NCI-H1436 (cell line): ENCODE data around the gene ICA1L.

Source experiments
- DNase-seq: peaks from one replicate; lab custom pipeline; 2025; lab: John Stamatoyannopoulos, UW

Gene ICA1L

GRCh38 chr2:202782940-202783558, 88.5 kb downstream of the ICA1L start:
- DNase-seq, result no peak

DNA sequence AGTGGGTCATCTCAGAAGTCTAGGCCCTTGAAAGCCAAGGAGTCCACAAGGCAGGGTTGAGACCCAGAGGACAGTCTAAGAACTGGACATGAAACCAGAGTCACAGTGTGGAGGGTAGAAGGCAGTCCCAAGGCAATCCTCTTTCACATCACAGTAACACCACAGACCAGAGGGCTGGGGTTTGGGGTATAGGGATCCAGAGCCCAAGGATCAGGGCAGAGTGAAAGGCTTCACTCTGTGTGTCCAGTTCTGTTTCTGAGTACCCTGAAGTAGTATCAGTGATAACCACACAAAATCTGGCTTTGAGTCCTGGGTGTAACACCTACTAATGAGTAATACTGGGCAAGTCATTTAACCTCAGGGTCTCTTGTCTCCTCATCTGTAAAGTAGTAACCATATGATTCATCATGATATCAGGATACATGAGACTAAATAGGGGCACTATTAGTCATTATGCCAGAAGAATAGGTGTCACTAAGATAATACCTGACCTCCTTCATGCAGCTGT, 91.0 kb downstream of the ICA1L start:
- DNase-seq, result no peak

DNA sequence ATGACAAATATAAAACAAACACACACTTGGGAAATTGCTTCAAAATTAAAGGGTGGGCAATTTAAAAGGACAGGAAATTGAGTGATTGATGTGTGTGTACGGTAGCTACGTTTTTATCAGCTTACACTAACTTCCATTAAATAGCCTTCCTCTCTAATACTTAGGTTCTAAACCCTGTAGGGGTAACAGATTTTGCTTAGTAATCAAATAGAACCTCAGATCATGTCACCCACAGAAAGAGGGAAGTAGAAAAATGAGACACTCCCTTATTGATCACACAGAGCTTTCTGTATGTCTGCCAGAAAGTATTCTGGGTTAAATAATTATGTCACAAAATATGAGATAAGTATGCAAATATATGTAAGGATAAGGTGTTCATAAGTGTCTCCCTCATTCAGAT, 93.3 kb downstream of the ICA1L start:
- DNase-seq, result no peak

DNA sequence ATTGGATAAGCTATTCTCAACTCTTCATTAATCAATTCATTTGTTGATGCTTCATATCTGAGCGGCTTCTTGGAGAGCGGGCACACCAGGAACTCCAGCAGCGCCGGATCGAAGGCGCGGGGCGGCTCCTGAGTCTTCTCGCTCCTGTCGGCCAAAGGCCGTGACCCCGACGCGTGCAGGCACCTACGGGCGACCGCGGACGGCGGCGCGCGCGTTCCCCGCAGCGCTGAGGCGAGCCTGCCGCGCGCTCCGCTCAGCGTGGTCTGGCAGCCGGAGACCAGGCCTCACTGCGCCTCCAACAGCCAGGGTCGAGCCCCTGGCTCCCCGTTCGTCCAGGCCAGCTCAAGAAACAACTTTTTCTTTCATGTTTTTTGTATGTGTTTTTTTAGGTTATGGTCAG, 97.5 kb downstream of the ICA1L start:
- DNase-seq, result no peak

DNA sequence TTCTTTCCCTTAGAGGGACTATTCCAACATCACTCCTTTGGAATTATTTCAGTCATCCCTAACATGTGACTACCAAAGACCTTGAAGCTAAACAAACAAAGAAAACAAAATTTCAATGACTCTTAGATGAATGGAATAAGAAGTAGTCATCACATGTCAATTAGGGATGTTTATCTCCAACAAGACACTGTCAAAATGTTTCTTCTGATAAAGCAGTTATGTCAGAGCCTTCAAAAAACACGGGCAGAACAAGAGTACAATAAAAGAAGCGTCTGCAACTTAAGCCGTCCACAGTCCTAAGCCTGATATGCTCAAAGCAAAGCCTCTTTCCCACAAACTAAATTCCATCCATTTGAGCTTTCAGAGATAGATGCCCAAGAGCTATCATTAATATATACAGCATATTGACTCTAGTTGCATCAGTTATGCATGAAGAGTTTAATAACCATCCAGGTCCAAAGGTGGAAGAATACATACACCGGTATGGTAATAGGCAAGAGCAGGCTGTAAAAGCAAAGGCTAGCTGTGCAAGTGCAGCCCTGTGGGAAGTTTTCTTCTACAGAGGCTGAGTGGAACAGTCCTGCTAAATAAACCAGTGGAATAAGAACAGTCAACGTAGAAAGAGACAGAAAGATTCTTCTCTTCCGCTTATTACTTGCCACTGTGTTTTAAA, 98.1 kb downstream of the ICA1L start:
- no peak for DNase-seq

GRCh38 chr2:202771741-202772460, 99.7 kb downstream of the ICA1L start:
- DNase-seq, result no peak

- no peak for DNase-seq
These were observed 100.2 kb downstream of the ICA1L start for GRCh38 chr2:202771336-202771735.

DNA sequence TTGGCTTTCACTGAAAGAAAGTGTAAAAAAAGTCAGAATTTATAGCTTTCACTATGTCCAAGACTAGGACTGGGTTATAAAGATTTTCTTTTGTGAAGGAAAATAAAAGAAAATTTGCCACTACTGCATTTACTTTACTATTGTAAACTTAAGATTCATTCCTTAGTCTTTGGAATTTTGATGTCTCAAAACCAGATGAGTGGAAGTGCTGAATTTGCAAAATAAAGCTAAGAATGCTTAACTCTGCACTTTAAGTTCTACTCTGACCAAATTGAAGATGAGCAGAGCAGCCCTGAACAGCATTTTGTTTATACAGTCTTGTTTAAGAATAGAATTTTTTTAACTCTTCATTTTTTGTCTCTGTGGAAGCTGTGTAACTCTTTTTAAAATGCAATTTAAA, 102.4 kb downstream of the ICA1L start:
- DNase-seq, result no peak

- no peak for DNase-seq
These were observed 103.3 kb downstream of the ICA1L start for GRCh38 chr2:202768273-202768672.

DNA sequence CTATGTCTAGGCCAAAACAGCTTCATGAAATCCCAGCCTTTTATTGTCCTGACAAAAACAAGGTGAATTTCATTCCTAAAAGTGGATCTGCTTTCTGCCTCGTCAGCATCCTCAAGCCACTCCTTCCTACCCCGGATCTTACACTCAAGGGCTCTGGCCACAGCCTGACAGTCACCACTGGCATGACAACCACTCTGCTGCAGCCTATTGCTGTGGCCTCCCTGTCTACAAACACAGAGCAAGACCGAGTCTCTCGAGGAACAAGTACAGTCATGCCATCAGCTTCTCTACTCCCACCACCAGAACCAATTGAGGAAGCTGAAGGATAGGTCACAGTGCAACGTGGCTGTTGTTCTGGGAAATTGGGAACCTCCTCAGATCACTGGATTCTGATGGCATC, 106.1 kb downstream of the ICA1L start:
- DNase-seq, result no peak

GRCh38 chr2:202764991-202765390, 106.6 kb downstream of the ICA1L start:
- no peak for DNase-seq

- DNase-seq, result no peak
These were observed 107.7 kb downstream of the ICA1L start for GRCh38 chr2:202763916-202764315.

GRCh38 chr2:202762556-202762955, 109.0 kb downstream of the ICA1L start:
- no peak for DNase-seq

DNA sequence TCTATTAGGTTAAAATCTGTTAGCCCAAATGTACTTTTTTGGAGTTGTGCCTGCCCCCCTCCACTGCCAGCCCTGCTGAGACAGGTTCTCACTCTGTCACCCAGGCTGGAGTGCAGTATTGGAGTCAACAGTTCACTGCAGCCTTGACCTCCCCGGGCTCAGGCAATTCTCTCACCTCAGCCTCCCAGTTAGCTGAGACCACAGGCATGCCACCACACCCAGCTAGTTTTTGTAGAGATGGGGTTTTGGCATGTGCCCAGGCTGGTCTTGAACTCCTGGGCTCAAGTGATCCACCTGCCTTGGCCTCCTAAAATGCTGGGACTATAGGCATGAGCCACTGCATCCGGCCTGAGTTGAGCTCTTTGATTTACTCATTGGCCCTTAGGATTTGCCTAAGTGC, 110.7 kb downstream of the ICA1L start:
- no peak for DNase-seq

DNA sequence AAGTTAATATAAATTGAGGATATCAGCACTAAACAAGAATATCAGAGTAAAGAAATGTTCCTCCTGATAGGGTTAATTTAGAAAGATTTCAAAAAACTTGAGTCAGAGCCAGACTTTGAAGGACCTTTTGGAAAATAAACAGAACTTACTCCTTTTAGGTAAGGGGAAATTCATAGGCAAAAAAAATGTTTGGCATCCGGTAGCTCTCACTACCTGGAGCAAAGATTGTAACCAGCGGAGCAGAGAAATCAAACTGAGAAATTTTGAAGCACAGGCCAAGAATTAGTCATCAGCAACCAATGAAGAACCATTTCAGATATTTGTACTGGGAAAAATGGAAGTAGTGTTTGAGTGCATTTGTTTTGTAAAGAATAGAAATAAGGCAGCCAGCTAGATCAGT, 113.0 kb downstream of the ICA1L start:
- DNase-seq, result no peak

DNA sequence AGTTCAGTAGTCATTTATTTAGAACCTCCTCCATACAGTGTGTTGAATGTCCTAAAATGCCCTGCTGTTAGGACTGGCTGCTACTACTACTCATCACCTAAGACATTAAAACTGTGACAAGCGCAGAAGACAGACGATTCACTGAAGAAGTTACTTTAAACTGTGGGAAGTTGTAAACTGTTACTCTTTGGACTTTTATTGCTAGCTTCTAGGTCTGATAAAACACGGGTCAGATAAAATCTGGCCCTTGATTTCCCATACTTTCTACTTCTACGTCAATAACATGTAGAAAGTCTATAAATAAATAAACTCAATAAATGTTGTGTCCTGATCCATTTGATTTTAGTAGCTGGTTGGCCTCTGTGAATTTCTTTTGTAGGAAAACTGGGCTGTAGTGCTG, 113.4 kb downstream of the ICA1L start:
- no peak for DNase-seq

GRCh38 chr2:202757339-202757738, 114.2 kb downstream of the ICA1L start:
- DNase-seq, result no peak

DNA sequence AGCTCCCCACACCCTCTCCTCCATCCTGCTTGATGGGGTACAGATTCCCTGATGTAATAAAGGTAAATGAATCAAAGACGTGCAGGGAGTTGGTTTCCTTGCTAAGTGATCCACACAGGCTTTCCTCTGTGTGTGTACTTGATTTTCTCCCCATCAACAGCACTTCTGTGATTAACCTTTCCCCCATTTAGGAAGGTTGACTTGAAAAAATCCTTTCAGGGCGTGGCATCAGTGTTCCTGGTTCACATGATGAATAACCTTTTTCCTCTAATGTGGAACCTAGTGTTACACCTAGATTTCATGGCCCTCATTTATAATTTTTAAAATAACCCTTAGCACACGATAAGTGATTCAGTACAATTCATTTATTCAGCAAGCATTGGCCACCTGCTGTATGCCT, 115.0 kb downstream of the ICA1L start:
- DNase-seq, result no peak

GRCh38 chr2:202754936-202755335, 116.6 kb downstream of the ICA1L start:
- DNase-seq, result no peak

DNA sequence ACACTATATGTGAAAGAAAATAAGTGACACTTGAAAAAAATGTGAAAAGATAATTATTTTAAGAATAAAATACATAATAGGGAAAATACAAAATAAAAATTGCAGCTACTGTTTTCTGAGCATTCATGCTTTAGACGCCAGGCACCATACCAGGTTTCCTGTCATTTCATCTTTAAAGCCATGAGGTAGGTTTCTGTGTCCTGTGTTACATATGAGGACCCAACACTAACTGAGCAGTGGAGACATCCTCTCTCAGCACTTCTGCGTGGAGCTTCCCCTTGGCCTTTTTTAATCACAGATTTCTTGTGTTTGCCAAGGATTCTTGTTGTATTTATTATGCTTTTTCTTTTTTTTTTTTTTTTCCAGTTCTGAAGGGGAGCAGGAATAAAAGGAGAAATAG, 119.5 kb downstream of the ICA1L start:
- no peak for DNase-seq

DNA sequence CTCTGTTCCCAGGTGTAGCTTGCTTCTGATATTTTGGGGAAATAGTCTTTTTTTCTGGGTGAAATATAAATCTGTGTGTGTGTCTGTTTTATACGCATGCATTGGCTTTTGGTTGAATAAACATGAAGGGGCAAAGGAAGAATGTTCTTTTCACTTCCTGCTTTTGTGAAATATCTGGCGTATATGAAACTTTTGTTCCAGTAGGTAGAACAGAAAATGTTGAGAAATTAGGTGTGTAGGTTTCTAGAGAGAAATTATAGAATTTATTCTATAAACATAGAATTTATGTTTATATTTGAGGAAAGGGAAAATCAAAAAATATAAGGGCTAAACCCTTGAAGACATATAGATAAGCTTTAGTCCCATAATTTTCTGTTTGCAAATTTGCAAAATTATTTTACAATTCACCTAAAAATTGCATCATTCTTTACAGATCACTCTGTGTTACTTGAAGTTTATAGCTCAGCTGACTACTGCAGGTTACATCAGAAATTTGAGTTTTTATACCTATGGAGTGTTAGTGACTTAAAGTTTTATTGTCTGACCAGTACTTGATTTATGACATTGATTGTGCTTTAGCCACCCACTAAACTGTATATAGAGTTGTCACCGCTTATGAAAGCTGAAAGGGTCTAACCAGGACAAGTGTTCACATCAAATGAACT, 120.7 kb downstream of the ICA1L start:
- no peak for DNase-seq

GRCh38 chr2:202749477-202749876, 122.1 kb downstream of the ICA1L start:
- no peak for DNase-seq

DNA sequence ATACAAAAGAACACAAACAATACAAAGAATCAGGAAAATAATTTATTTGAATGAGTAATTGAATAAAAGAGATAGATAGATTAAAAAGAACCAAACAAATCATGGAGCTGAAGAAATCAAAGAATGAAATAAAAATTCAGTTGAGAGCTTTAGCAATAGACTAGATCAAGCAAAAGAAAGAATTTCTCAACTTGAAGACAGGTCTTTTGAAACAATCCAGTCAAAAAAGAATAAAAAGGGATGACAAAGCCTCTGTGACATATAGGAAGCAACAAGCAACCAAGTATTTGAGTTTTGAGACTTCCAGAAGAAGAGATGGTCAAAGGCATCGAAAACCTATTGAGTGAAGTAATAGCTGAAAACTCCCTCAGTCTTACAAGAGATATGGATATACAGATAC, 128.0 kb downstream of the ICA1L start:
- no peak for DNase-seq
